Measurements from ENCODE around the gene RAB11FIP3.
A peak's percentile ranks its signal among the peaks of the same experiment; 100 is the strongest.
"Not testable (repeated sequence)": the region's sequence is repeated elsewhere in the genome, so short reads cannot be mapped to it uniquely, and the experiment has no call there.

Gene RAB11FIP3

DNA sequence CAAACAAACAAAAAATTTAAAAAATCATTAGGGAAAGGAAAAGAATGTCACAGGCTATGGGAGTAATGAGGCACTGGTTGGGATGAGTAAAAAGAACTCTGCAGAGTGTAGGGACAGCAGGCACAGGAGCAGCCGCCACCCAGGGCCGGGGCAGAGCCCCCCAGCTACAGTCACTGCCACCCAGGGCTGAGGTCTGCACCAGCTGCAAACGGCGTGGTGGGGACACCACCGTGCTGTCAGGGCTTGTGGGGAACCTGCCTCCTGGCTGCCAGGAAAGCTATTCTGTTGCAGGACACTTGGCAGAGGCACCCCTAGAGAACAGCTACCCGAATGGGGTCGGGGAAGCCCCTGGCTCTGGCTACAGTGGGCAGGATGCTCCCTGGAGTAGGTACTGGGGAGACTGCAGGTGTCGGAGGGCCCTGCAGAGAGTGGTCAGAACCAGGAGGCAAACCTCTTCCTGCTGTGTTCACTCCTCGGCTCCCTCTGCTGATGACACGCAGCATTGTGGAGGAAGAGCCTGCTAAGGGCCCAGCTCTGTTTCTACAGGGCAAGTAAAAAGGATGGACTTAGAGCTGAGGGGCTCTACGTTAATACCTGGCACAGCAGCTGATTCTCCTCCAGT is 69.8 kb downstream of the RAB11FIP3 start:
- peak; percentile 7 for DNase-seq (ENCODE audit: low read depth)

DNA sequence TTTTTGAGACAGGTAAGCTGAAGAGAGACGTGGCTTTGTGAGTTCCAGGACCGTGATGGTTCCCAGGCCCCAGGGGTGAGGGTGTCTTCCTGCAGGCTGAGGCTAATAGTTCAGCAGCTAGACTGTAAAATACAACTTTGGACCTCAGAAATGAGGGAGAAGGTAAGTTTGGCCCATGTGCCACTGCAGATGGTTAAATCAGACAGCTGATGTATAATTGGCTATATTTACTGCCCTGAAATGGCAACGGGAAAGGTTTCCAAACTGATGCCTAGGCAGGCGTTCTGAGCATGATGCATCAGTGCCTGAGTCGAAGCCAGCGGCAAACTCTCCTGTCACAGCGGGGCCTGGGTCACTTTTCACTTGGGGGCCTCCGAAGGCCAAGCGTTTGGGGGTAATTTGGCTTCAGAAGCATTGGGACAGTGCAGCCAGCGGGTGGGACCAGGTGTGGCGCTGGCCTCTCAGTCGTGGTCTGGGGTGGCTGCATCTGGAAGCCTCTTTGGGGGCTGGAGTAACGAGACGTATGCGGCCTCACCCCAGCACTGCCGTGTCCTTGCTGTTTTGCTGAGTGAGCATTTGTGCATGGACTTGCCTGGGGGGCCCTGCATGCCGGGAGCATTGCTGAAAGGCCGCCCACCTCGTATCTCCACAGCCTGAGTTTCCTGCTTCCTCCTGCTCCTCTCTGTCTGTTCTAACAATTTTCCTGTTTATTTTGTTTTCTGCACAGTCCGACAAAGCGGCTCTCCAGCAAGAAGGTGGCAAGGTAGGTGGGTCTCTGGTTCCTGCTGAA is 70.8 kb downstream of the RAB11FIP3 start:
- no peak for DNase-seq (ENCODE audit: low read depth)

DNA sequence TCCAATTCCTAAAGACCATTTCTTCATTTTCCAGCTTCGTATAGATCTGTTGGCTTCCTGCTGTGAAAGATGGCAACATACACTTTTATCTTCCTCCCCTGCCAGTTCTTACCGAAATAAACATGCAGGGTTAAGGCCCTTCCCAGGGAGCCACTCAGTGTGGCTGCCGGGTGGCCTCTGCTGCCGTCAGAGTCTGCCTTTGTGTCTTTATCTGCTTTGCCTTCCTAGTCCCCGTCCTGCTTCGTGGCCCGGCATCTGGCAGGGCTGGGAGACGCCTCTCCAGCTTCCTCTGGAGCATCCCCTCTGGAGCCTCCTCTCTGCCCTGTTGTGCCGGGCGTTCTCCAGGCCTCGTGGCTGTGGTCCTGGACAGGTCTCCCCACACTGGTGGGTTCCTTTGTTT is 71.8 kb downstream of the RAB11FIP3 start:
- no peak for DNase-seq (ENCODE audit: low read depth)

DNA sequence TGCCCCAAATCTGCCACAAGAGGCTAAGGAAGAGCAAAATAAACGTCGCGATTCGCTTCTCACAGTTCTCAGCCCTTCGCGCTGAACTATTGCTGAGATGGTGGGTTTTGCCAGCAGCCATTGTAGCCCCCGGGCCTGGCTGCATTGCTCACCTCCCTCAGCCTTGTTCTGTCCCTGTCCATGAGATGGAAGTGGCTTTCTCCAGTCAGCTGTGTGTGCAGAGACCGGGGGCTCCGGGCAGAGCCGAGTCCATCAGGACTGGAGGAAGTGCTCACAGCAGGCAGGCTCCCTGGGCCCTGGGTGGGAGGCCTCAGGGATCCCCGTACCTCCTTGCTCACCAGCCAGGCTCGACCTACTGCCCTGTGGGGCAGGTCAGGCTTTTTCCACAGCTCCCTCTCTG is 74.5 kb downstream of the RAB11FIP3 start:
- no peak for DNase-seq (ENCODE audit: low read depth)

DNA sequence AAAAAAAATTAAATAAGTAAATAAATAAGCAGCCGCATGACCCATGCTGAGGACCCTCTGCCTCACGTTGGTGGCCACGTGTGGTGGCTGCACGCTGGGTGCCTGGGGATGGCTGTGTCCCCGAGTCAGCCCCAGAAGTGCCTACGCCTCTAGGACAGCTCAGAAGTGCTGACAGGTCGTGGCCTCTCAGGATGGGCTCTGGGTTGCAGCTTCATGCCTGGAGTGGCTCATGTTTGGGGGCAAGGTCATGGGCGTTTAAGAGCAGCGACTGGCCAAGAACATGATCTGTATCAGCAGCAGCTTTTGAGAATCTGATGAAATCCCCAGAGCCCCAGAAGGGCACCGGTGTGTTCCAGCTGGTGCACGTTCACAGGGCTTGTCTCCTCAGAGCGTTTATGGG is 75.3 kb downstream of the RAB11FIP3 start:
- no peak for DNase-seq (ENCODE audit: low read depth)

DNA sequence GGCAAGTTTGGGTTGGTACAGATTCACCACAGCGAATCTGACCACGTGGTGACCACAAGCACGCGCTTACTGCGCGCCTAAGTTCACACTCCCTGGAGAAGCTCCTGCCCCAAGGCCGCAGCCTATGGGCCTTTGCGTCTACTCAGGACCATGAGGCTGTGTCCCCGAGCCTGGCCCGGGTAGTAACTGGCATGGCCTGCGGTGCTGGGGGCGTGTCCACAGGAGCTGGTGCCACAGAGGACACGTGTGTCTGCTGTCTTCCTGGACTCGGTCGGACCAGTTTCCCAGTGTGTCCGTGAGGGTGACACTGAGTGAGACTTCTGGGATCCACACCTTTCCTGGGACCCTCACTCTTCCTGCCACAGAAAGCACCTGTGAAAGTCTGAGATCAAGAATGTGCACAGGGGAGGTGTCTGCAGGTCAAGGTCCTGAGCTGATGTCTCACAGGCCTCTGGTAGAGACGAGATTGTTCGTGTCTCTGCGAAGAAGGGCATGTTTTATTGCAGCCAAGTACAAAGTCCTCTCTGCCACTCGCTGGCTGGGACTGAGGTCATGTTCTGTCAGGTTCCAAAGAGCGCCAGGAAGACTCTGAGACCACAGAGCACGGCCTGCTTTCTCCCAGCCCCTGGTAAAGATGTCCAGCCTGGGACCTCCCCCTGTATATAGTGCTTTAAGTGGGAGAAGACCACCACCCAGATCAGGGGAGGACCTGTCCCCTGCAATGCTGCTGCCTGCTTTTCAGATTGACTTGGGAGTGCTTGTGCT is 76.9 kb downstream of the RAB11FIP3 start:
- no peak for DNase-seq (ENCODE audit: low read depth)

DNA sequence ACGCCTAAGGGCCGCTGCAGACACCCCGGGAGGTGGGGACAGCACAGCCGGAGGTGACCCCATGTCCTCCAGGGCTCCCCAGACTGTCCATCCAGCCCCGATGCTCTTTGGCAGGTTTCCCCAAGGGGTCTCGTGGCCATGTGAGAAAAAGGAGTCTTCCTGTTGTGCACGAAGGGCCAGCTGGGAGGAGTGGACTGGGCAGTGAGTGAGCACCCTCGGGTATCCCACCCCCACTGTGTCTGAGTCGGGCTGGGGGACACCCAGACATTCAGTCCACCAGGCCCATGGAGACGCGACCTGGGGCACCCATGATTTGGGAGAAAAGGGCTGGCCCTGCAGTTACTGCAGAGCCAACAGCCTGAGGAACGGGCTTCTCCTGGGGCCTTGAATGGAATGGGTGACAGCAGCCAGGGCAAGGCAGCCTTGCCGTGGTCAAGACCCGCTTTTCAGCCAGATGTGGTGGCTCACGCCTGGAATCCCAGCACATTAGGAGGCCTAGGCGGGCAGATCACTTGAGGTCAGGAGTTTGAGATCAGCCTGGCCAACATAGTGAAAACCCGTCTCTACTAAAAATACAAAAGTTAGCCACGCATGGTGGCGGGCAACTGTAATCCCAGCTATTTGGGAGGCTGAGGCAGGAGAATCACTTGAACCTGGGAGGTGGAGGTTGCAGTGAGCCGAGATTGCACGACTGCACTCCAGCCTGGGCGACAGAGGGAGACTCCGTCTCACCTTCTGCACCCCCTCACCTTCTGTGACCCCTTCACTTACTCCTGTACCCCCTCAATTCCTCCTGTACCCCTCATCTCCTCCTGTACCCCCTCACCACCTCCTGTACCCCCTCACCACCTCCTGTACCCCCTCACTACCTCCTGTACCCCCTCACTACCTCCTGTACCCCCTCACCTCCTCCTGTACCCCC is 78.0 kb downstream of the RAB11FIP3 start:
- DNase-seq (ENCODE audit: low read depth): no peak

DNA sequence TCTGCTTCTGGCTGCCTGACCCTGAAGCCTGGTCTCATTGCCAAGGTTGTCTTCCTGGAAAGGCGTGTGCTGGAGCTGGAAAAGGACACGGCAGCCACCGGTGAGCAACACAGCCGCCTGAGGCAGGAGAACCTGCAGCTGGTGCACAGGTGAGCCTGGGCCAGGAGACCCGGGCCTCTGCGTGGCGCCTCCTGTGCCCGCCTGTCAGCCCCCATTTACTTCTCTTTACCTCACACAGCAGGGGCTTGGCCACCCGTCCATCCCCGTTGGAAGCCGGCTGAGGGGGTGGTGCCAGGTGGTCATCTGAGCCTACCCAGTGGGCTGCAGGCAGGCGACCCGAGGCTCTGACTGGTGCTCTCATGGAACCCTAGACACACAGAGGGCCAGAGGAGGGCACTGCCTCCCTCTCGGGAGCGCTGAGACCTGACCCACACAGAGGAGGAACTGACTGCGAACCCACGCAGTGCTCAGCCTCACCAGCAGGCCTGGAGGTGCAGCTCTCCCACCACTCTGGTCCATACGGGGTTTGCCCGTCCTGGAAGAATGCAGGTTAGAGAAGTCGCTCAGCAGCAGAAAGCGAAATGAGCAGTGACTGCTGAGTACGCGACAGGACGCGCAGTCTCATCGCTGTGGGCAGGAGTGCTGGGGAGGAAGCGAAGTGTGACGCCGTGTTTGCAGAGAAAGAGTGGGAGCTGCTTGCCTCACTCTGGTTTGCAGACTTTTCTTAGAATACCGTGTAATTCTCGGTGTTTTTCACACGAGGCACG is 80.2 kb downstream of the RAB11FIP3 start:
- DNase-seq (ENCODE audit: low read depth): no peak

DNA sequence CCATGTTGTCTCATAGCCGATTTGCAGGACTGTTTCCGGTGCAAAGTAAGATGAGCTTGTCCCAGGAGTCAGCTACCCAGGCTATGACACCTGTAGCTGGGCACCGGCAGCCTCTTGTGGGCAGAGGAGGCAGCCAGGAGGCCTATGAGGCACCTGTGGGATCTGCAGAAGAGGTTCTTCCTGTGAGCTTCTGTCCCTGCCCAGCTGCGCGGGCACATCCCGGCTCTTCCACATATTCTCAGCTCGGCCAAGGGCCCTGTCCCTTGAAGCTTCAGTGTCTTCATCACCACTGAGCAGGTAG is 80.7 kb downstream of the RAB11FIP3 start:
- no peak for DNase-seq (ENCODE audit: low read depth)

DNA sequence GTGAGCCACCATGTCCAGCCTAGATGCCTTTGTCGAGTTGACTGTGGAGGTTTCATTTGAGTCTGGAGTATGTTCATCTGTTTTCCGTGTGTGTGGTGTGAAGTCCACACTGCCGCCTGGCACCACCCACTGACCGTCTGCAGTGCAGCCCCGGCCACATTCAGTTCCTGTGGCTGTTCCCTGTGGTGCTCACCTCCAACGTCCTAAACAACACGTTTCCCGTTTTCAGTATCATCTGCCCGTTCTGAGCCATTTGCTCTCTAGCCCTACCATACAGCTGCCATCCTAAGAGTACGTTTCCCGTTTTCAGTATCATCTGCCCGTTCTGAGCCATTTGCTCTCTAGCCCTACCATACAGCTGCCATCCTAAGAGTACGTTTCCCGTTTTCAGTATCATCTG is 82.1 kb downstream of the RAB11FIP3 start:
- not testable (repeated sequence) for DNase-seq (ENCODE audit: low read depth)

DNA sequence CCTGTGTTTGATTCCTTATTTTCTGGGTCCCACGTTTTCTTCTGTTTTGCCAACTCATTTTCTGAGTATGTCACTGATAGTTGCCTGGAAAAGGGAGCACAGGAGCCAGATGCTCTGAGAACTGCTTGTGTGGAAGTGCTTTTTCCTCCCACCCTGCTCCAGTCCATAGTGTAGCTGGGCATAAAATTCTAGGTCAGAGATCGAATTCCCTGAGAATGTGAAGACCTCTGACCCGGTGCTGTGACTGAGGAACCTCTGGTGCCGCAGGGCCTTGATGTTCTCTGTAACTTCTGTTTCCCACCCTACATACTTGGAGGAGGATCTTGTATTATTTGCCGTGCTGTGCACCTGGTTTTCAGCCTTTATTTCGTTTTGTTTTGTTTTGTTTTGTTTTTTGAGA is 82.5 kb downstream of the RAB11FIP3 start:
- DNase-seq (ENCODE audit: low read depth): no peak

DNA sequence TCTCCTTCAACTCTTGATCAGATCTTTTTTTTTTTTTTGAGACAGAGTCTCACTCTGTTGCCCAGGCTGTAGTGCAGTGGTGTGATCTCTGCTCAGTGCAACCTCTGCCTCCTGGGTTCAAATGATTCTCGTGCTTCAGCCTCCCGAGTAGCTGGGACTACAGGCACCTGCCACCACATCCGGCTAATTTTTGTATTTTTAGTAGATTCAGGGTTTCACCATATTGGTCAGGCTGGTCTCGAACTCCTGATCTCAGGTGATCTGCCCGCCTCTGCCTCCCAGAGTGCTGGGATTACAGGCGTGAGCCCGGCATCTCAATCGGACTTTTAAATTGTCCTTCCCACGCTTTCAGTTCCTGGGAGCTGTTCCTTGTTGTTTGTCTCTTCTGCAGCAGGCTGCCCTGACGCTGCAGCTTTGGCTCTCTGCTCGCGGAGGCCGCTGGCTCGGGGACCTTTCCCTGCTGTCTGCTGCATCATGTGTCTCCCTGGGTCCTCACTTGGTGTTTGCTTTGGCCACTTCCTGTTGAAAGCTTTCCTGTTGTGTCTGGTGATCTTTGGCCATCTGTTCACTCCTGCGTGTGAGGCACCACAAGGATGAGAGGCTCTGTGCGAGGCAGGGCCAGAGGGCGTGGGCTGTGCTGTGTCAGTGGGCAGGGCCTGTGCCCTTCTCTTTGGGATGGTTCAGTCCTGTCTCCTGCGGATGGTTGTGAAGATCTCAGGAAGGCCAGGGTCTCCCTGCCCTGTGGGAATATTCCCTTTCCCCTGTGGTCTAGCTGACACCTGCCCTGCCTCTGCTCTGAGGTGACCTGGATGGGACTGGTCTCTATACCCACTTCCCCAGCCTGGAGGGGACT is 83.7 kb downstream of the RAB11FIP3 start:
- DNase-seq (ENCODE audit: low read depth): no peak

DNA sequence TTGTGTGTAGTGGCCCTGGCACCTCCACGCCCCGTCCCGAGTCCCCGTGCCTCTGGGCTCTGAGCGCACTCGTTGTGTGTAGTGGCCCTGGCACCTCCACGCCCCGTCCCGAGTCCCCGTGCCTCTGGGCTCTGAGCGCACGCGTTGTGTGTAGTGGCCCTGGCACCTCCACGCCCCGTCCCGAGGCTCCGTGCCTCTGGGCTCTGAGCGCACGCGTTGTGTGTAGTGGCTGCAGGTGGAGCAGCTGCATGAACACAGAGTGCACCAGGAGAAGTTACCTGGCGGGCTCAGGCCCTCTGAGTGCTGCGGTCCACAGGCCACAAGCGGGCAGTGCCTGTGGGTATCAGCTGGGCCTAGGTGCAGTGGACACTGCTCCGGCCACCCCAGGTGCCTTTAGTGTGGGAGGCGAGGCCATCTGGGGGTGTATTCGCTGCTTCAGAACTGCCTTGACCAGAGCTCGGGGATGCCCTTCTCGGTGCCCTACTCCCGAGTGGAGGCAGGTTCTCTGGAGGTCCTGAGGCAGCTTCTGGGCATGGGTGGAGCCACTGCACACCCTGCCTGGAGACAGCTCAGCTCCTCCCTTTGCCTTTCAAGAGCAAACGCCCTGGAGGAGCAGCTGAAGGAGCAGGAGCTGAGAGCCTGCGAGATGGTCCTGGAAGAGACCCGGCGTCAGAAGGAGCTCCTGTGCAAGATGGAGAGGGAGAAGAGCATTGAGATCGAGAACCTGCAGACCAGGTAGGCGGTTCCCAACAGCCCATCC is 84.8 kb downstream of the RAB11FIP3 start:
- no peak for DNase-seq (ENCODE audit: low read depth)

DNA sequence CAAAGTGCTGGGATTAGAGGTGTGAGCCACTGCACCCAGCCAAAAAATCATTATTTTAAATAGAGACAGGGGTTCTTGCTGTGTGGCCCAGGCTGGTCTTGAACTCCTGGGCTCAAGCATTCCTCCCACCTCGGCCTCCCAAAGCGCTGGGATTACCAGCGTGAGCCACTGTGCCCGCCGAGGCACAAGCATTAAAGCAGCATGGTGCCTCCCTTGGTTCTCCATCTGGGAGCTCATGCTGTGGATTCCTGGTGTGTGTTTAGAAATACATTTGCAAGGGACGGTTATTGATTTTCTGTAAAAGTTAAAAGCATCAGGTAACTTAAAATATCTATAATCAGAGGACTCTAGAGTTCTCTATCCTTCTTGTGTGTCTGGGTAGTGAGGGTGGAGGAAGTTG is 87.4 kb downstream of the RAB11FIP3 start:
- DNase-seq (ENCODE audit: low read depth): no peak

DNA sequence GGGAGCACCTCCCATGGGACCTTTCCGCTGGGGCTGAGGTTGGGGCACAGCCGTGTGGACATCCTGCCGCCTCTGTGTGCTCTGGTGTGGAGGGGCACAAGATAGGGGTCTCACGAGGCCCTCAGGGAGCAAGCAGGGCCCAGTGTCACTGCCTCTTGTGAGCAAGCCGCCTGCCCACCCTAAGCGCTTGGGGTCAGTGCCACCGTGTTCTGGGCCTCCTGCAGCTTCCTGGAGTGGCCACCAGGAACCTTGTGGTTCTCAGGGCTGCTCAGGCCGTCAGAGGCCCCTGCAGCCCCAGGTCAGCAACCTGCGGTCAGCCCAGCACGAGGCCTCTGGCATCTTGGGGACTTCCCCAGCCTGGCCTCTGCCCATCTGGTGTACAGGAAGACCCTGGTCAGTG is 88.5 kb downstream of the RAB11FIP3 start:
- DNase-seq (ENCODE audit: low read depth): no peak

DNA sequence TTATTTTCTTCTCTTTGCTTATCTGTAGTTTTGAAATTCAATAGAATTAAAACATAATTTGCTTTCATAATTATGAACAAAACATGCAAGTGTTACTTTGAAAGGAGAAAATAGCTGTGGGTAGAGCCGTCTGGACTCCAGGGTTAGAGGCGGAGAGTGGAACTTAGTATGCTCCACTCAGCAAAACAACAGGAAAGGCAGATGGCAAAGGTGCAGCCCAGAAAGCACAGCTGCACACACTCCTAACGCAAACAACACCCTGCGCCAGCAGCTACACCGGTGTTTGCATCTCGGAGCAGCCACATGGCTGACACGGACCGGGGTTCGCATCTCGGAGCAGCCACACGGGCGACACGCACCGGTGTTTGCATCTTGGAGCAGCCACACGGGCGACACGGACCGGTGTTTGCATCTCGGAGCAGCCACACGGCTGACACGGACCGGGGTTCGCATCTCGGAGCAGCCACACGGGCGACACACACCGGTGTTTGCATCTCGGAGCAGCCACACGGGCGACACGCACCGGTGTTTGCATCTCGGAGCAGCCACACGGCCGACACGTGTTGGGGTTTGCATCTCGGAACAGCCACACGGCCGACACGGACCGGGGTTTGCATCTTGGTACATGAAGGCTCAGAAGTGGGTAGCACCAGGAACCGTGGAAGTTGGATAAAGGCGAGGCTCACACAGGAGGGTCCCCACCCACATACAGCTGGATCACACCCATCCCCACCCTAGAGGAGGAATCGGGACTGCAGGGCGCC is 89.9 kb downstream of the RAB11FIP3 start:
- no peak for DNase-seq (ENCODE audit: low read depth)

DNA sequence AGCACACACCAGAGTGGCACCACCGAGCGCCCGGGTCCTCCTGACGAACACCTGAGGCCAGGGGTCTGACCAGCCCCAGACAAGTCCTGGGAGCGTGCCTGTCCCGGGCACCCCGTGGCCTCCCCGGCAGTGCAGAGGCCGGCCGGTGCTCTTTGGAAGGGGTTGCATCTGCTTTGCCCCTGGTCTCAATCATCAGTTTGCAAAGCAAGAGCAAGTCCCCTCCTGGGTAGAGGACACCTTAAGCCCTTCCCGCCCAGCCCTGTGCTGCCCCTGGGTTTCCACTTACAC is 90.4 kb downstream of the RAB11FIP3 start:
- no peak for DNase-seq (ENCODE audit: low read depth)

DNA sequence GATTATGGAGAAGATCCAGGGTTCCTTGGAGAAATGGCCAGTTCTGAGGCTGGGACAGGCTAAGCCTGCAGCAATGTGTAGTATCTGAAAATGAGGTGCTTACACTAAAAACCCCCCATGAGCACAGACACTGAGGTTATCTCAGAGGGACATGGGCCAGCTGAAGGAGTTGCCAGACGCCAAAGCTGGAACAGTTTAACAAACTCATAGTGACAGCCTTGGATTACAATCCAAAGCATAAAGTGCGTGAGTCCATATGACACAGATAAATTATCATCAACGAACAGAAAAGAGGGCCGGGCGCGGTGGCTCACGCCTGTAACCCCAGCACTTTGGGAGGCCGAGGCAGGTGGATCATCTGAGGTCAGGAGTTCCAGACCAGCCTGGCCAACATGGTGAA is 90.9 kb downstream of the RAB11FIP3 start:
- no peak for DNase-seq (ENCODE audit: low read depth)

DNA sequence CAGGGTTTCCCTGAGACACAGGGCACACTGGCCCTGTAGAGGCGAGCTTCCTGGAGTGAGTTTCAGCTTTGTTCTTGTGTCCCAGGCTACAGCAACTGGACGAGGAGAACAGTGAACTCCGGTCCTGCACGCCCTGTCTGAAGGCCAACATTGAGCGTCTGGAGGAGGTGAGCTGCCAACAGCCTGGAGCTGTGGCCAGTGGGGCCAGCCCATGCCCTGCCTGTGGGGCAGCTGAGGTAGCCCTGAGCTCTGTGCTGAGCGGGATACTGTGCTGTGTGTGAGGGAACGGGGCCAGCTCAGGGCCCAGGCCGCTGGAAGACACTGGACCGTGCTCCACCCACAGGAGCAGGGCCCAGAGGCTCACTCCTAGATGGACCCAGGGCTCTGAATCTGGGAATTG is 93.4 kb downstream of the RAB11FIP3 start:
- no peak for DNase-seq (ENCODE audit: low read depth)
